HCT116 (cell line): ENCODE measurements around the gene FBLN7.

Source experiments
- CEBPB ChIP-seq: IDR thresholded peaks from 2 replicates; pipeline ENCODE4 v1.6.1; 2012; ENCODE audit warnings: low read depth
- EZH2 ChIP-seq: fragments of 200-600 bp; sonication (generic); IDR thresholded peaks from 2 replicates; pipeline ENCODE4 v1.6.1; 2017; ENCODE audit warnings: antibody characterized with exemption, mixed run types
- JUND ChIP-seq: IDR thresholded peaks from 2 replicates; pipeline ENCODE4 v1.6.1; 2012
- POLR2A ChIP-seq: IDR thresholded peaks from 2 replicates; pipeline ENCODE4 v1.7.0; 2011; ENCODE audit warnings: borderline replicate concordance; ENCODE audit not compliant: insufficient read depth, insufficient read length; ENCODE audit errors: extremely low read depth
- RAD21 ChIP-seq: IDR thresholded peaks from 2 replicates; pipeline ENCODE4 v1.6.1; 2012; ENCODE audit warnings: low read depth, mild to moderate bottlenecking
- TCF7L2 ChIP-seq: IDR thresholded peaks from 2 replicates; pipeline ENCODE4 v1.7.0; 2011; ENCODE audit warnings: borderline replicate concordance, inconsistent platforms; ENCODE audit not compliant: insufficient read depth, insufficient read length; ENCODE audit errors: extremely low read depth
- ZFX ChIP-seq: fragments of 450-650 bp; IDR thresholded peaks from 2 replicates; pipeline ENCODE4 v1.6.1; 2017
- ZNF274 ChIP-seq: fragments of 200-500 bp; sonication (Bioruptor generic); IDR thresholded peaks from 2 replicates; pipeline ENCODE4 v1.6.1; 2014; ENCODE audit warnings: mild to moderate bottlenecking, low read depth, low read length, inconsistent platforms
- TF ChIP-seq, protein P1 (sequence below), 3 experiments: fragments of 200-600 bp in 1 of 3; sonication (generic) in 1 of 3; IDR thresholded peaks in 2 of 3; conservative IDR thresholded peaks in 1 of 3; 2 replicates each; pipeline ENCODE4 v1.5.1; 2012 to 2017; ENCODE audit warnings: low read depth in 2 of 3, low read length in 2 of 3, antibody characterized with exemption in 1 of 3, borderline replicate concordance in 1 of 3, control low read depth in 1 of 3, mild to moderate bottlenecking in 1 of 3, mixed read lengths in 1 of 3, mixed run types in 1 of 3, moderate library complexity in 1 of 3; ENCODE audit not compliant: insufficient read depth in 1 of 3
- TF ChIP-seq, protein P2 (sequence below): IDR thresholded peaks from 2 replicates; pipeline ENCODE4 v1.6.1; 2012; ENCODE audit warnings: low read depth
- TF ChIP-seq, protein P3 (sequence below): IDR thresholded peaks from 2 replicates; pipeline ENCODE4 v1.6.1; 2012

DNA sequence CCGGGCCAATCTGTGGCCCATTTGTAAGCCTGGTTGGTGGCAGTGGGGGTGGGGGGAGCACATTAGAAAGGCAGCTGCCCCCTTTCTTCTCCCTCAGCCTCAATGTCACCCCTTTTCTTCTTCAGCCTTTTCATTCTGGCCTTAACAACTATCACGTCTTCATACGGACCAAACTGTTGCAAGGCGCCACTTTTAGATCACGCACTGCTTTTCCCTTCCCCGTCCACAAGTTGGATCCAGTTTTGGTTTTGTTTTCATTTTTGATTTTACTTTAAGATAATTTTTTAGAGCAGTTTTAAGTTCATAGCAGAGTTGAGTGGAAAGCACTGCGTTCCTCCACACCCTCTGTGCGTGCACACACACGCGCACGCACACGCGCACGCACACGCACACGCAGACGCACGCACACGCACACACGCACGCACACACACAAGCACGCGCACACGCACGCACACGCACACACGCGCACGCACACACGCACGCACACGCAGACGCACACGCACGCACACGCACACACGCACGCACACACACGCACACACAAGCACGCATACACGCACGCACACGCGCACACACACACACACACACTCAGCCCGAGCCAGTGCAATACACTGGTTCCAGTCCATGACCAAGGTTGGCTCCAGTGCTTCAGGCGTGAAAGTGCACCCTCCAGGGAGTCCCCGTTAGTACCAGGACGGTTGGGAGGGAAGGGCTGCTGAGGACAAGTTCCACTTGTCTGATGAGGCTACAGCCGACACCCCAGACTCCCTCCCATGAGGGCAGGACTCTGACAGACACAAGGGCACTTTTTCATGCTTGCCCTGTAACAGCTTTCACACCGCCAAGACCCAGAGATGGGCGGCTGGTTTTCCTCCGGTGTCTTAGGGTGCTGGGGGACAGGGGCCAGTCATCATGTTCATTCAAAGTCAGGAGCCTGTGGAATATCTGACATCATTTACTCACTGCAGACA, 22.4 kb downstream of the FBLN7 start:
- TF ChIP-seq ZNF274 = no peak
- TF ChIP-seq CEBPB = no peak
- TF ChIP-seq JUND = no peak
- TF ChIP-seq RAD21 = no peak
- no peak for TF ChIP-seq POLR2A
- TF ChIP-seq, protein P1, sequence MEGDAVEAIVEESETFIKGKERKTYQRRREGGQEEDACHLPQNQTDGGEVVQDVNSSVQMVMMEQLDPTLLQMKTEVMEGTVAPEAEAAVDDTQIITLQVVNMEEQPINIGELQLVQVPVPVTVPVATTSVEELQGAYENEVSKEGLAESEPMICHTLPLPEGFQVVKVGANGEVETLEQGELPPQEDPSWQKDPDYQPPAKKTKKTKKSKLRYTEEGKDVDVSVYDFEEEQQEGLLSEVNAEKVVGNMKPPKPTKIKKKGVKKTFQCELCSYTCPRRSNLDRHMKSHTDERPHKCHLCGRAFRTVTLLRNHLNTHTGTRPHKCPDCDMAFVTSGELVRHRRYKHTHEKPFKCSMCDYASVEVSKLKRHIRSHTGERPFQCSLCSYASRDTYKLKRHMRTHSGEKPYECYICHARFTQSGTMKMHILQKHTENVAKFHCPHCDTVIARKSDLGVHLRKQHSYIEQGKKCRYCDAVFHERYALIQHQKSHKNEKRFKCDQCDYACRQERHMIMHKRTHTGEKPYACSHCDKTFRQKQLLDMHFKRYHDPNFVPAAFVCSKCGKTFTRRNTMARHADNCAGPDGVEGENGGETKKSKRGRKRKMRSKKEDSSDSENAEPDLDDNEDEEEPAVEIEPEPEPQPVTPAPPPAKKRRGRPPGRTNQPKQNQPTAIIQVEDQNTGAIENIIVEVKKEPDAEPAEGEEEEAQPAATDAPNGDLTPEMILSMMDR (IDR thresholded peaks at IDR 0.05 in 2 of 3, conservative IDR thresholded peaks at IDR 0.05 in 1 of 3; ENCODE audit: borderline replicate concordance in 1 of 3, insufficient read depth in 1 of 3, low read depth in 2 of 3, low read length in 2 of 3) = no peak
- no peak for TF ChIP-seq ZFX
- no peak for TF ChIP-seq EZH2
- TF ChIP-seq, protein P2, sequence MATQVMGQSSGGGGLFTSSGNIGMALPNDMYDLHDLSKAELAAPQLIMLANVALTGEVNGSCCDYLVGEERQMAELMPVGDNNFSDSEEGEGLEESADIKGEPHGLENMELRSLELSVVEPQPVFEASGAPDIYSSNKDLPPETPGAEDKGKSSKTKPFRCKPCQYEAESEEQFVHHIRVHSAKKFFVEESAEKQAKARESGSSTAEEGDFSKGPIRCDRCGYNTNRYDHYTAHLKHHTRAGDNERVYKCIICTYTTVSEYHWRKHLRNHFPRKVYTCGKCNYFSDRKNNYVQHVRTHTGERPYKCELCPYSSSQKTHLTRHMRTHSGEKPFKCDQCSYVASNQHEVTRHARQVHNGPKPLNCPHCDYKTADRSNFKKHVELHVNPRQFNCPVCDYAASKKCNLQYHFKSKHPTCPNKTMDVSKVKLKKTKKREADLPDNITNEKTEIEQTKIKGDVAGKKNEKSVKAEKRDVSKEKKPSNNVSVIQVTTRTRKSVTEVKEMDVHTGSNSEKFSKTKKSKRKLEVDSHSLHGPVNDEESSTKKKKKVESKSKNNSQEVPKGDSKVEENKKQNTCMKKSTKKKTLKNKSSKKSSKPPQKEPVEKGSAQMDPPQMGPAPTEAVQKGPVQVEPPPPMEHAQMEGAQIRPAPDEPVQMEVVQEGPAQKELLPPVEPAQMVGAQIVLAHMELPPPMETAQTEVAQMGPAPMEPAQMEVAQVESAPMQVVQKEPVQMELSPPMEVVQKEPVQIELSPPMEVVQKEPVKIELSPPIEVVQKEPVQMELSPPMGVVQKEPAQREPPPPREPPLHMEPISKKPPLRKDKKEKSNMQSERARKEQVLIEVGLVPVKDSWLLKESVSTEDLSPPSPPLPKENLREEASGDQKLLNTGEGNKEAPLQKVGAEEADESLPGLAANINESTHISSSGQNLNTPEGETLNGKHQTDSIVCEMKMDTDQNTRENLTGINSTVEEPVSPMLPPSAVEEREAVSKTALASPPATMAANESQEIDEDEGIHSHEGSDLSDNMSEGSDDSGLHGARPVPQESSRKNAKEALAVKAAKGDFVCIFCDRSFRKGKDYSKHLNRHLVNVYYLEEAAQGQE = no peak
- TF ChIP-seq, protein P3, sequence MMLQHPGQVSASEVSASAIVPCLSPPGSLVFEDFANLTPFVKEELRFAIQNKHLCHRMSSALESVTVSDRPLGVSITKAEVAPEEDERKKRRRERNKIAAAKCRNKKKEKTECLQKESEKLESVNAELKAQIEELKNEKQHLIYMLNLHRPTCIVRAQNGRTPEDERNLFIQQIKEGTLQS = no peak
- TF ChIP-seq TCF7L2 = no peak
